IPS DF 6.9 (cell line): Measurements from ENCODE around the gene NT5C1A.
A peak's percentile ranks its signal among the peaks of the same experiment; 100 is the strongest.

Experiments used
- DNase-seq: peaks from one replicate; pipeline ENCODE4 v3.0.0-alpha.2; 2013; ENCODE audit warnings: low read depth, low spot score
- H3K27ac ChIP-seq: one replicate; pipeline ENCODE4 v1.5.1; 2013; ENCODE audit warnings: low read length, control low read depth
- H3K27me3 ChIP-seq: 2 replicates; pipeline ENCODE4 v1.6.1; 2013; ENCODE audit warnings: mild to moderate bottlenecking, low read length; ENCODE audit not compliant: control insufficient read depth, insufficient read depth
- H3K36me3 ChIP-seq: 2 replicates; pipeline ENCODE4 v1.6.1; 2013; ENCODE audit warnings: low read length; ENCODE audit not compliant: control insufficient read depth, insufficient read depth
- H3K4me1 ChIP-seq: 2 replicates; pipeline ENCODE4 v1.6.1; 2013; ENCODE audit warnings: low read length; ENCODE audit not compliant: control insufficient read depth, insufficient read depth
- H3K4me3 ChIP-seq: 2 replicates; pipeline ENCODE4 v1.5.1; 2013; ENCODE audit warnings: mild to moderate bottlenecking, low read length
- H3K9me3 ChIP-seq: 2 replicates; pipeline ENCODE4 v1.6.1; 2013; ENCODE audit warnings: low read length, inconsistent platforms; ENCODE audit not compliant: control insufficient read depth, insufficient read depth
- WGBS: extraction: QIAGEN DNeasy Blood & Tissue Kit; methylation state at CpG from one replicate; pipeline ENCODE4 v1.1.7; 2013; ENCODE audit warnings: mixed read lengths, missing lambda C conversion rate; ENCODE audit not compliant: insufficient read length, insufficient coverage; 5-methylcytosine and 5-hydroxymethylcytosine counted together

The NT5C1A gene

DNA sequence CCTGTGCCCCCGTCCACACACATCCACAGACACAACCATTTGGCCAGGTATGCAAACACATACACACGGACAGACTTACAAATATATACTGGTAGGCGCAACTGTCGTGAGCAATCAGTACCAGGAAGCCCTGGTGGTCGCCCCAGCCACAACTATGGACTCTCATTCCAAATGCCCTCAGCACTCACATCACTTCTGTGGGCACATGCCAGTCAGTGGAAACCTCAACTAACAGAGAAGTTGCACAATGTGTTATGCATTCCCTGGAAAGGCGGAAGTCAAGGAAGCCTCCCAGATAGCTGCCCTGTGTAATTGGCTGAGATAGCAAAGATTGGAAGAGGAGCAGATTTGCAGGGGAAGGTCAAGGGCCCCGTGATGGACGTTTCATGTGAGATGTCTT is 31.0 kb downstream of the NT5C1A start:
- no peak for DNase-seq
- Histone ChIP-seq H3K27me3 (peaks cover 13% of the 10 kb centered on the region), H3K4me3 (no peak overlapping the region), H3K4me1 (no peaks in the 10 kb centered on the region), H3K36me3 (no peaks in the 10 kb centered on the region), H3K27ac (no peak overlapping the region), H3K9me3 (no peaks in the 10 kb centered on the region)
- no CpG with 5 or more reads among the region's 8 CpGs for WGBS

DNA sequence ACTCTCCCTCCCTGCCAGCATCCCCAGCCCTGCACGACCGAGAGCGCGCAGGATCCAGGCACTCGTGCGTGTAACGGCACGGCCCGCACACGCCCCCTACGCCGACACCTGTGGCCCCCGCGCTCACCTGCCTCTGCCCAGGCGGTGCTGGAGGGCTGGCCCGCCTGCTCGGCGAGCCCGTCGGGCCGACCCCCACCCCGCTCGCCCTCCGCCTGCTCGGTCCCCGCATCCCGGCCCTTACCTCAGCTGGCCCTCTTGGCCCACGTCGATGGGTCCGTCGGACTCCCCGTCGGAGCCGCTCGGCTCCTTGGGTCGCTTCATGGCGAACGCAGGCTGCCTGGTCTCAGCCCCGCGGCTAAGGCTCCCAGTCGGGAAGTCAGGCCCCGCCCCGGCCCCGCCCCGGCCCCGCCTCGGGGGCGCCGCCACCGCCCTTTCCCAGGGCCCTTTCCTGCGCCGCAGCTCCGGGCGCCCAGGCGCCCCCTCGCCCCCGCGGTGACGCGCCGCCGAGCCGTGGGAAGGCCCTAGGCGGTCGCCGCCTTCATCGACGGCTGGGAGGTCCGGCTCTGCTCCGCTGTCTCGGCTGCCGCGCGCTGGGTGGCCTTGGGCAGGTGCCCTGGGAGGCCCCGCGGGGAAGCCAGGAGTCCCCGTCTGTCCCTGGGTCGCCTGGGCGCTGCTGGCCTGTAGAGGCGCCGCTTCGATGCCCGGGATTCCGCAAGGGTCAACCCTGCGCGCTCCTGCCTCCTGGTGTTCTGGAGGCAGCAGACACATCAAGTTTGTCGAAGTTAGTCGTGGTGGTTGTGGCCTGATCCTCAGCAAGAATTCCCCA is 32.4 kb downstream of the NT5C1A start, which contains the start of gene HEYL:
TSS of gene HEYL (minus strand) at position 339 of the 826 bp plus-strand sequence. CDS start at position 321, 18 bp downstream.
- Histone ChIP-seq H3K36me3 (no peaks in the 10 kb centered on the region), H3K4me1 (0 out of 2 replicates have a peak, but pooled peaks cover 1% of the 10 kb centered on the region), H3K4me3 (peak within 1 kb of the TSS; percentile 62; the same call in 1 of the 2 replicates), H3K9me3 (no peaks in the 10 kb centered on the region), H3K27ac (no peak within 1 kb of the TSS), H3K27me3 (peaks cover 13% of the 10 kb centered on the region)
- no CpG with 5 or more reads among the region's 88 CpGs for WGBS
- DNase-seq = no peak

DNA sequence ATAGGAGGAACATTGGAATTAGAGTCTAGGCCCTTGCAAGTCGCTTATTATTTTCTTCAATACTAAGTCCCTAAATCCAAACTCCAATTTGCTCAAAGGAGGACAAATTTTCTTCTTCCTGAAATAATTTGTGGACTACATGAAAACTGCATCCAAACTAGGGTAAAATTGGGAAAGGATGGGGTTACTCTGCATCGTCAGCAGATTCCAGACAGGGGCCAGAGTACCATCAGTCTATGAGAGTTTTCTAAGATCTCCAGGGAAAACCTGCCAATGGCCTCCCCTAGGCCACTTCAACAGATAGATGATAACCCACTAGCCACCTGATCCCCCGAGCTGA is 33.0 kb downstream of the NT5C1A start:
- H3K4me1 ChIP-seq = 0 out of 2 replicates have a peak, but pooled peaks cover 1% of the 10 kb centered on the region
- no peaks in the 10 kb centered on the region for H3K36me3 ChIP-seq
- no peaks in the 10 kb centered on the region for H3K9me3 ChIP-seq
- peaks cover 14% of the 10 kb centered on the region for H3K27me3 ChIP-seq
- no peak for DNase-seq
- no CpG with 5 or more reads among the region's 3 CpGs for WGBS
- H3K27ac ChIP-seq = no peak overlapping the region
- H3K4me3 ChIP-seq = peak overlapping the region; percentile 62; the same call in 1 of the 2 replicates

DNA sequence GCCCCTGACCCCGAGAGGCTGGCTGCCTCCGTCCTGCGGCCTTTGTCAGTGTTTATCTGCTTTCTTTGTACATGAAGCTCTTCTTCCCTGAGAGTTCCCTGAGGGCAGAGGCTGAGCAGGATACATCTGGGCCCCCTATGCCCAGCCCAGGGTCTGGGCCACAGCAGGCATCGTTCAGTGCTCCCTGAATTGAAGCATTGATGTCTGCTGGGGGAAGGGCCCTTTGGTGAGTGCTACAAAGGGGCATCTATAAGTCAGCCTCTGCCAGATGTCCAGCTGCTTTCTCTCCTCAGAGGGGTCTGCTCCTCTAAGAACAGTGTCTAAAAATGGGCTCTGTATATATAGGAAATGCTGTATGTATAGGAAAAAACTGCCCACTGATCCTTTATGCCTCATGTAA is 34.5 kb downstream of the NT5C1A start:
- H3K4me3 ChIP-seq = no peak overlapping the region
- H3K27me3 ChIP-seq = peaks cover 18% of the 10 kb centered on the region
- no peaks in the 10 kb centered on the region for H3K9me3 ChIP-seq
- no CpG with 5 or more reads among the region's 4 CpGs for WGBS
- no peak for DNase-seq
- H3K36me3 ChIP-seq = no peaks in the 10 kb centered on the region
- 0 out of 2 replicates have a peak, but pooled peaks cover 1% of the 10 kb centered on the region for H3K4me1 ChIP-seq
- no peak overlapping the region for H3K27ac ChIP-seq

DNA sequence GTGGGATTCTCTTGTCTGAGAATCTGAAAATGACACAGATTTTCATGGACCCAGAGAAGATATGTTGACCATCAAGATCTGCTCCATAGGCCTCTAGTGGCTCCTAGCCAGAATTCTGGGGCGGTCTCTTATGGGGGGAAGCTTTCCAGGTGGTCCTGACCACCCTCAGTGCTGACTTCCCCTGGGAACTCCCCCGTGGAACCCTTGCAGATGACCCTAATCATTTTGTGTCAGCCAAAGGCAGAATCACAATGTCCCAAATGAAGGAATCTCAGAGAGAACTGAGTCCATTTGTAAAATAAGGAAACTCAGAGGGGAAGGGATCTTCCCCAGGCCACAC is 36.1 kb downstream of the NT5C1A start:
- Histone ChIP-seq H3K9me3 (no peaks in the 10 kb centered on the region), H3K36me3 (no peaks in the 10 kb centered on the region), H3K27ac (no peak overlapping the region), H3K4me3 (no peak overlapping the region), H3K27me3 (peaks cover 21% of the 10 kb centered on the region), H3K4me1 (0 out of 2 replicates have a peak, but pooled peaks cover 1% of the 10 kb centered on the region)
- DNase-seq = no peak
- WGBS = no CpG with 5 or more reads among the region's 2 CpGs

GRCh38 chr1:39635205-39635870 is 36.6 kb downstream of the NT5C1A start:
- DNase-seq = no peak
- no peaks in the 10 kb centered on the region for H3K9me3 ChIP-seq
- H3K4me1 ChIP-seq = 0 out of 2 replicates have a peak, but pooled peaks cover 1% of the 10 kb centered on the region
- H3K27me3 ChIP-seq = peaks cover 21% of the 10 kb centered on the region
- no CpG with 5 or more reads among the region's 12 CpGs for WGBS
- H3K36me3 ChIP-seq = no peaks in the 10 kb centered on the region
- no peak overlapping the region for H3K4me3 ChIP-seq
- H3K27ac ChIP-seq = no peak overlapping the region

DNA sequence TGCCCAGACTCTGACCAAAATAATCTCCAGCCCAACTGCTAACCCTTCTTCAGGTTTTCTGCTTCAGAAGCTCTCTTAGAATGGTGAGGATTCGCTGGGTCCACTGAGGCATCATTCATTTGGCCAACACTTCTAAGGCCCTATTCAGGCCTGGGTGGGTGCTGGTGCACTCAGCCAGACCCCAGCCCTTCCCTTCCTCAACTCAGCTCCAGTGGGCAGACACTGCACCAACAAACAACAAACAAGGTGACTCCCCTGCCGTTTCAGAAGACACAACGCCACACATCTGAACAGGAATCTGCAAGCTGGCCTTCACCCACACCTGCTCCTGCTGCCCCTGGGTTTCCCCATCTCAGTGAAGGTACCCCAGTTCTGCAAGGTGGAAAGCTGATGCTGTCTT is 38.5 kb downstream of the NT5C1A start:
- H3K9me3 ChIP-seq = no peaks in the 10 kb centered on the region
- H3K4me3 ChIP-seq = peak overlapping the region; percentile 37; the same call in 1 of the 2 replicates
- H3K27ac ChIP-seq = no peak overlapping the region
- H3K36me3 ChIP-seq = no peaks in the 10 kb centered on the region
- WGBS = no CpG with 5 or more reads among the region's 3 CpGs
- peaks cover 15% of the 10 kb centered on the region; the same call in 1 of the 2 replicates for H3K27me3 ChIP-seq
- H3K4me1 ChIP-seq = 0 out of 2 replicates have a peak, but pooled peaks cover 1% of the 10 kb centered on the region
- no peak for DNase-seq

DNA sequence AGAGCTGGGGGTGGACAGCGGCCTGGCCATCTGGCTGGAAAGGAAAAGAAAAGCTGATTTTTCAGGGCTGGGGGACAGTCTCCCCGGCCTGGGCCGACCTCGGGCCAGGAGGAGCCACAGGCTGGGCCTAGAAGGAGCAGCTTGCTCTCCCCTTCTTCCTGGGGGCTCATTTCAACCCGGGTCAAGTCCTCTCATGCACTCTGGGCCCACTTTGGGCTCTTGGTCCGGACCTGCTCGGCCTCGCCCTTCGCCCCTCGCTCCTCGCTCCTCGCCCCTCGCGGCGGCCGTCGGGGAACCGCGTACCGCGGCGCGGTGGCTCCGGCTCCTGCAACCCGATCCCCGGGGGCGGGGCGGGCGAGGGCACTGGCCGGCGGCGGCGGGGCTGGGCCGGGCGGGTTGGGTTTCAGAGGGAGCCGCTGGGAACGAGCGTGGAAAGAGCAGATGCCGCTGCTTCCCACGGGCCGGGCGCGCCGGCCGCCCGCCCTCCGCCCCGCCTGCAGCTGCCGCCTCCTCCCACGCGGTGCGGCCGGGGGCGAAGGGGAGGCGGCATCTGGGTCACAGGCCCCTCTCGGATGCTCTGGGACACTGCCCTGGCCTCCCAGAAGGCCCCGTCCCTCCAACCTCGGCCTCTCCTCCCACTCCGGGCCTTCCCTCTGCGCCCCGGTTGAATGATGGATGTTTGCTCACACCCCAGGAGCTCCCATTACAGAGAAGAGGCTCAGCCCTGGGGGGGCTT is 39.1 kb downstream of the NT5C1A start:
- Histone ChIP-seq H3K4me3 (peak overlapping the region; percentile 37; the same call in 1 of the 2 replicates), H3K27me3 (peaks cover 12% of the 10 kb centered on the region; the same call in 1 of the 2 replicates), H3K36me3 (no peaks in the 10 kb centered on the region), H3K4me1 (0 out of 2 replicates have a peak, but pooled peaks cover 1% of the 10 kb centered on the region), H3K9me3 (no peaks in the 10 kb centered on the region), H3K27ac (no peak overlapping the region)
- DNase-seq = no peak
- WGBS = no CpG with 5 or more reads among the region's 61 CpGs

GRCh38 chr1:39632323-39632681 is 39.6 kb downstream of the NT5C1A start:
- Histone ChIP-seq H3K4me3 (no peak overlapping the region), H3K27me3 (peaks cover 10% of the 10 kb centered on the region; the same call in 1 of the 2 replicates), H3K36me3 (no peaks in the 10 kb centered on the region), H3K9me3 (no peaks in the 10 kb centered on the region), H3K27ac (no peak overlapping the region), H3K4me1 (0 out of 2 replicates have a peak, but pooled peaks cover 1% of the 10 kb centered on the region)
- no CpG with 5 or more reads among the region's 5 CpGs for WGBS
- DNase-seq = no peak
